H1 (cell line): Measurements from ENCODE around the gene RPL18. TPM values are rescaled to one million over a fixed set of nuclear protein-coding genes. Genes with fewer than 3 reads are reported as not detected.

Experiments
- CTCF ChIA-PET: fragments of 300-600 bp; sonication (Branson Sonifier 250); formaldehyde crosslinking; loops from one replicate; lab custom pipeline; 2021; ENCODE audit not compliant: partially characterized antibody; lab: Charles Lee
- POLR2A ChIA-PET: fragments of 300-600 bp; sonication (Branson Sonifier 250); formaldehyde crosslinking; loops from one replicate; lab custom pipeline; 2021; ENCODE audit warnings: inconsistent platforms; ENCODE audit not compliant: partially characterized antibody; lab: Charles Lee
- DNase-seq, 2 experiments: peaks; one replicate each; pipeline versions ENCODE4 v3.0.0 to v3.0.0-alpha.2; 2010 to 2022; ENCODE audit warnings: low spot score in 2 of 2, low read depth in 1 of 2, mixed read lengths in 1 of 2
- FAIRE-seq: peaks from 2 replicates; lab custom pipeline; 2011; peaks lifted over from hg19 to GRCh38; lab: Jason Lieb, UNC
- H2AFZ ChIP-seq: 2 replicates; pipeline ENCODE4 v1.8.1; 2012; ENCODE audit warnings: low read length, inconsistent platforms
- H2AK5ac ChIP-seq: 2 replicates; pipeline ENCODE4 v1.6.1; 2013; ENCODE audit warnings: low read depth, low read length
- H2BK120ac ChIP-seq: replicated peaks from 2 replicates; pipeline ENCODE3; 2013; ENCODE audit warnings: low read depth, low read length, inconsistent platforms
- H2BK12ac ChIP-seq: 2 replicates; pipeline ENCODE4 v1.6.1; 2013; ENCODE audit warnings: low read depth, low read length
- H2BK15ac ChIP-seq: 2 replicates; pipeline ENCODE4 v1.6.1; 2013; ENCODE audit warnings: low read length
- H2BK20ac ChIP-seq: 2 replicates; pipeline ENCODE4 v1.6.1; 2013; ENCODE audit warnings: low read length
- H2BK5ac ChIP-seq: 2 replicates; pipeline ENCODE4 v1.6.1; 2013; ENCODE audit warnings: low read depth, low read length
- H3K14ac ChIP-seq: 2 replicates; pipeline ENCODE4 v1.6.1; 2013; ENCODE audit warnings: inconsistent platforms; ENCODE audit not compliant: insufficient read length
- H3K18ac ChIP-seq: 2 replicates; pipeline ENCODE4 v1.6.1; 2013; ENCODE audit warnings: low read length; ENCODE audit errors: extremely low read depth
- H3K23ac ChIP-seq: 2 replicates; pipeline ENCODE4 v1.6.1; 2013; ENCODE audit warnings: inconsistent platforms; ENCODE audit not compliant: insufficient read length
- H3K23me2 ChIP-seq: 2 replicates; pipeline ENCODE4 v1.6.1; 2013; ENCODE audit warnings: low read depth, low read length
- H3K27ac ChIP-seq: 2 replicates; pipeline ENCODE4 v1.6.1; 2011; ENCODE audit warnings: low read depth, low read length, inconsistent platforms
- H3K27me3 ChIP-seq, 4 experiments: replicated peaks in 1 of 4; 1 replicate in 1 of 4; 2 replicates in 3 of 4; pipeline versions ENCODE4 v1.6.1 to v1.8.1; 2011 to 2013; ENCODE audit warnings: low read length in 3 of 4, mild to moderate bottlenecking in 3 of 4, inconsistent platforms in 2 of 4, mixed read lengths in 2 of 4, moderate library complexity in 1 of 4; ENCODE audit not compliant: control insufficient read depth in 3 of 4, insufficient read depth in 3 of 4; ENCODE audit errors: extremely low read depth in 1 of 4
- H3K36me3 ChIP-seq, 4 experiments: 2 replicates each; pipeline versions ENCODE4 v1.6.1 to v1.8.1; 2011 to 2013; ENCODE audit warnings: mild to moderate bottlenecking in 4 of 4, low read length in 3 of 4, moderate library complexity in 2 of 4, control low read depth in 1 of 4, inconsistent platforms in 1 of 4; ENCODE audit not compliant: insufficient read depth in 4 of 4, control insufficient read depth in 2 of 4
- H3K4ac ChIP-seq: replicated peaks from 2 replicates; pipeline ENCODE3; 2013; ENCODE audit warnings: low read length, low read depth, mixed read lengths, inconsistent platforms; ENCODE audit not compliant: insufficient read length
- H3K4me1 ChIP-seq, 4 experiments: replicated peaks in 1 of 4; 1 replicate in 1 of 4; 2 replicates in 3 of 4; pipeline versions ENCODE4 v1.6.1 to v1.8.1; 2011 to 2013; ENCODE audit warnings: low read length in 3 of 4, inconsistent platforms in 2 of 4, mixed read lengths in 1 of 4; ENCODE audit not compliant: insufficient read depth in 4 of 4, control insufficient read depth in 3 of 4
- H3K4me2 ChIP-seq, 2 experiments: 2 replicates each; pipeline versions ENCODE4 v1.6.1 to v1.8.1; 2011 to 2013; ENCODE audit warnings: low read depth in 2 of 2, low read length in 2 of 2, control low read depth in 1 of 2, inconsistent platforms in 1 of 2, mild to moderate bottlenecking in 1 of 2; ENCODE audit not compliant: insufficient read depth in 1 of 2
- H3K4me3 ChIP-seq, 4 experiments: fragments of 200-600, 300-600 bp in 1 of 4; sonication (generic), shearing (Covaris generic), sonication (Bioruptor Twin) in 1 of 4; 2 replicates each; pipeline versions ENCODE4 v1.5.1 to v1.8.1; 2011 to 2016; ENCODE audit warnings: low read length in 4 of 4, low read depth in 3 of 4, control low read depth in 2 of 4, inconsistent platforms in 2 of 4, mild to moderate bottlenecking in 2 of 4, mixed read lengths in 1 of 4, moderate library complexity in 1 of 4; ENCODE audit not compliant: insufficient read depth in 2 of 4; ENCODE audit errors: extremely low read depth in 1 of 4
- H3K56ac ChIP-seq: replicated peaks from 2 replicates; pipeline ENCODE3; 2013; ENCODE audit warnings: low read depth, mild to moderate bottlenecking, mixed read lengths, low read length, inconsistent platforms; ENCODE audit not compliant: insufficient read length
- H3K79me1 ChIP-seq: 2 replicates; pipeline ENCODE4 v1.6.1; 2013; ENCODE audit warnings: low read depth, low read length, control low read depth
- H3K79me2 ChIP-seq, 2 experiments: 2 replicates each; pipeline versions ENCODE4 v1.6.1 to v1.8.1; 2012 to 2013; ENCODE audit warnings: low read length in 2 of 2, mild to moderate bottlenecking in 2 of 2, inconsistent platforms in 1 of 2; ENCODE audit not compliant: insufficient read depth in 2 of 2, control insufficient read depth in 1 of 2
- H3K9ac ChIP-seq, 4 experiments: replicated peaks in 1 of 4; 1 replicate in 1 of 4; 2 replicates in 3 of 4; pipeline versions ENCODE4 v1.6.1 to v1.8.1; 2011 to 2013; ENCODE audit warnings: low read depth in 3 of 4, low read length in 3 of 4, control low read depth in 2 of 4, mild to moderate bottlenecking in 2 of 4, moderate library complexity in 2 of 4, inconsistent platforms in 1 of 4; ENCODE audit errors: extremely low read depth in 1 of 4
- H3K9me3 ChIP-seq, 2 experiments: 2 replicates each; pipeline versions ENCODE4 v1.6.1 to v1.8.1; 2012 to 2013; ENCODE audit warnings: mild to moderate bottlenecking in 2 of 2, moderate library complexity in 2 of 2, control low read depth in 1 of 2, inconsistent platforms in 1 of 2, low read depth in 1 of 2, low read length in 1 of 2, mixed read lengths in 1 of 2; ENCODE audit not compliant: insufficient read depth in 2 of 2
- H4K20me1 ChIP-seq, 2 experiments: replicated peaks in 1 of 2; 2 replicates each; pipeline versions ENCODE3 to v1.8.1; 2011 to 2013; ENCODE audit warnings: inconsistent platforms in 2 of 2, low read length in 2 of 2, mild to moderate bottlenecking in 1 of 2; ENCODE audit not compliant: insufficient read depth in 2 of 2, control insufficient read depth in 1 of 2
- H4K5ac ChIP-seq: 2 replicates; pipeline ENCODE4 v1.6.1; 2013; ENCODE audit warnings: low read length, low read depth, mixed read lengths, inconsistent platforms; ENCODE audit not compliant: insufficient read length
- H4K8ac ChIP-seq: 2 replicates; pipeline ENCODE4 v1.8.0; 2013; ENCODE audit warnings: mild to moderate bottlenecking, moderate library complexity, low read length, inconsistent platforms; ENCODE audit not compliant: insufficient read depth; ENCODE audit errors: extremely low read depth
- H4K91ac ChIP-seq: replicated peaks from 2 replicates; pipeline ENCODE3; 2013; ENCODE audit warnings: low read length, mixed read lengths, inconsistent platforms; ENCODE audit not compliant: insufficient read length
- ATF2 ChIP-seq: IDR thresholded peaks from 2 replicates; pipeline ENCODE4 v1.6.1; 2012; ENCODE audit warnings: low read length, inconsistent platforms
- ATF3 ChIP-seq: IDR thresholded peaks from 2 replicates; pipeline ENCODE4 v1.6.1; 2011; ENCODE audit warnings: low read depth, mild to moderate bottlenecking, low read length; ENCODE audit not compliant: insufficient read depth
- CBX5 ChIP-seq: fragments of 300-800, 300-1000 bp; sonication (generic); IDR thresholded peaks from 2 replicates; pipeline ENCODE4 v1.7.1; 2016; ENCODE audit warnings: antibody characterized with exemption, low read length, low read depth
- CHD1 ChIP-seq: IDR thresholded peaks from 2 replicates; pipeline ENCODE4 v1.6.1; 2012; ENCODE audit warnings: low read depth, low read length, improper control_type of control experiment
- CHD2 ChIP-seq: IDR thresholded peaks from 2 replicates; pipeline ENCODE4 v1.6.1; 2012; ENCODE audit warnings: low read length, improper control_type of control experiment
- CTCF ChIP-seq, 3 experiments: IDR thresholded peaks; 1 replicate in 2 of 3; 2 replicates in 1 of 3; pipeline versions ENCODE4 v1.5.1 to v1.6.1; 2011; ENCODE audit warnings: low read length in 3 of 3, mild to moderate bottlenecking in 3 of 3, inconsistent platforms in 2 of 3, low read depth in 1 of 3, moderate library complexity in 1 of 3; ENCODE audit not compliant: insufficient read depth in 1 of 3; ENCODE audit errors: control extremely low read depth in 1 of 3
- POLR2AphosphoS5 ChIP-seq: IDR thresholded peaks from 2 replicates; pipeline ENCODE4 v1.6.1; 2011; ENCODE audit warnings: low read depth, low read length
- SP4 ChIP-seq: IDR thresholded peaks from 2 replicates; pipeline ENCODE4 v1.6.1; 2012; ENCODE audit warnings: low read length, inconsistent platforms
- SRF ChIP-seq: IDR thresholded peaks from 2 replicates; pipeline ENCODE4 v1.6.1; 2011; ENCODE audit warnings: mild to moderate bottlenecking, low read depth, low read length, moderate library complexity
- WGBS, 2 experiments: shearing (Covaris generic) in 1 of 2; methylation state at CpG; one replicate each; pipeline versions ENCODE4 v1.1.6 to v1.1.7; 2013 to 2015; ENCODE audit warnings: low lambda C conversion rate in 2 of 2, mixed read lengths in 2 of 2, inconsistent platforms in 1 of 2, low coverage in 1 of 2, missing lambda C conversion rate in 1 of 2; ENCODE audit not compliant: insufficient replicate concordance in 2 of 2, insufficient coverage in 1 of 2, insufficient read length in 1 of 2; ENCODE audit errors: extremely low coverage in 1 of 2, missing lambda C conversion rate in 1 of 2; 5-methylcytosine and 5-hydroxymethylcytosine counted together
- polyA plus RNA-seq, 7 experiments: library from polyadenylated mRNA; depleted of rRNA in 3 of 7; stranded (reverse) in 5 of 7; unstranded in 2 of 7; fragments of >200 nt in 5 of 7; fragments of 200-250 nt in 2 of 7; gene quantifications; 1 replicate in 5 of 7; 2 replicates in 1 of 7; 4 replicates in 1 of 7; pipeline versions ENCODE4 v1.2.1 to v1.2.3, GENCODE V29; 2011 to 2013; ENCODE audit warnings: missing spikeins in 2 of 7, mixed read lengths in 2 of 7
- total RNA-seq: library from RNA; stranded (reverse); fragmentation: NEBNext Ultra II Directional; extraction: Animal tissue kit (Norgen Biotek cat#: 25700); gene quantifications from 2 replicates; pipeline ENCODE4 v1.2.1, GENCODE V29; 2021

The RPL18 gene
- total and polyA plus RNA-seq, 2 of the 8 experiments (the other 6 are each of a cell fraction or from before 2014, with no cell fraction given), result 1,669 to 2,789 TPM

GRCh38 chr19:48651683-48652048, 32.7 kb upstream of the RPL18 start:
- H3K23me2 ChIP-seq, result no peaks in the 10 kb centered on the region
- H3K36me3 ChIP-seq, result no peaks in the 10 kb centered on the region
- no peak overlapping the region for H3K14ac ChIP-seq
- H3K4me2 ChIP-seq, result no peak overlapping the region
- H3K27me3 ChIP-seq, result no peaks in the 10 kb centered on the region
- no peak overlapping the region for H4K5ac ChIP-seq
- no peaks in the 10 kb centered on the region for H3K79me2 ChIP-seq
- H2BK20ac ChIP-seq, result 0 out of 2 replicates have a peak overlapping the region, but pooled peaks have one; percentile 72
- H3K9ac ChIP-seq, result no peak overlapping the region
- H4K91ac ChIP-seq, result no peak overlapping the region
- ChIA-PET POLR2A (interaction anchor here (0.7 kb wide), 2 partner anchors 267 to 836 kb away, joined by 3 read pairs; no protein-coding TSS in a partner anchor), CTCF (interaction anchor here (1.2 to 1.6 kb wide), 2 partner anchors 22 to 118 kb away, joined by 3 to 5 read pairs; partner anchors contain the start of gene NTN5)
- H2BK120ac ChIP-seq, result no peak overlapping the region
- H2BK12ac ChIP-seq, result peak overlapping the region; percentile 60; the same call in 1 of the 2 replicates
- no peak overlapping the region for H3K27ac ChIP-seq
- H3K4me3 ChIP-seq, result no peak overlapping the region
- H2BK5ac ChIP-seq, result no peak overlapping the region
- FAIRE-seq, result no peak
- peak overlapping the region; percentile 21; the same call in 1 of the 2 replicates for H2AFZ ChIP-seq
- peak overlapping the region; percentile 57; the same call in 1 of the 2 replicates for H4K8ac ChIP-seq
- no peak for DNase-seq
- no peak overlapping the region for H3K23ac ChIP-seq
- H3K4me1 ChIP-seq, result peaks cover 0 to 2% (median 0%) of the 10 kb centered on the region in 4 experiments; a peak in 2 of 7 replicates
- no peak overlapping the region for H3K18ac ChIP-seq
- no peak overlapping the region for H3K56ac ChIP-seq
- 90% methylated on average over 5 of the region's 5 CpGs; no CpG with 5 or more reads in 1 of the 2 experiments for WGBS, 2 experiments
- no peak overlapping the region for H2AK5ac ChIP-seq
- no peak overlapping the region for H3K4ac ChIP-seq
- peak overlapping the region; percentile 95 for H2BK15ac ChIP-seq
- H3K79me1 ChIP-seq, result no peaks in the 10 kb centered on the region
- H4K20me1 ChIP-seq, result no peaks in the 10 kb centered on the region
- 0 out of 4 replicates have a peak, but pooled peaks cover 0 to 3% of the 10 kb centered on the region in 2 experiments for H3K9me3 ChIP-seq
- TF ChIP-seq POLR2AphosphoS5 (no peak), CHD2 (no peak), ATF2 (no peak), SP4 (no peak), SRF (no peak), ATF3 (no peak), CTCF (IDR thresholded peaks at IDR 0.05; ENCODE audit: control extremely low read depth in 1 of 3, insufficient read depth in 1 of 3, low read depth in 1 of 3, low read length in 3 of 3) (no peak), CHD1 (no peak), CBX5 (no peak)
